HepG2 (cell line): ENCODE data around the gene HIRA.
"Not testable (repeated sequence)": the region's sequence is repeated elsewhere in the genome, so short reads cannot be mapped to it uniquely, and the experiment has no call there.

Source experiments
- BCL6 ChIP-seq: IDR thresholded peaks from 2 replicates; pipeline ENCODE4 v1.6.1; 2016; ENCODE audit warnings: missing genetic modification reagents, missing compliant biosample characterization
- JUND ChIP-seq: sonication (generic); formaldehyde crosslinking; IDR thresholded peaks from 2 replicates; pipeline ENCODE4 v1.8.0; 2022; ENCODE audit warnings: mild to moderate bottlenecking, missing genetic modification reagents
- NBN ChIP-seq: fragments of 450-650 bp; conservative IDR thresholded peaks from 2 replicates; pipeline ENCODE4 v1.6.1; 2017
- RXRA ChIP-seq: sonication (generic); formaldehyde crosslinking; IDR thresholded peaks from 2 replicates; pipeline ENCODE4 v1.5.1; 2020; ENCODE audit warnings: missing genetic modification reagents
- SMC3 ChIP-seq: IDR thresholded peaks from 2 replicates; pipeline ENCODE4 v1.6.1; 2011; ENCODE audit warnings: low read length, improper control_type of control experiment
- SRY ChIP-seq: sonication (generic); formaldehyde crosslinking; IDR thresholded peaks from 2 replicates; pipeline ENCODE4 v1.8.0; 2022; ENCODE audit warnings: mild to moderate bottlenecking, missing genetic modification reagents
- ZNF530 ChIP-seq: sonication (generic); formaldehyde crosslinking; IDR thresholded peaks from 2 replicates; pipeline ENCODE4 v1.5.0; 2020; ENCODE audit warnings: low read depth, mild to moderate bottlenecking, missing genetic modification reagents
- TF ChIP-seq, protein P1 (sequence below): sonication (generic); formaldehyde crosslinking; IDR thresholded peaks from 2 replicates; pipeline ENCODE4 v1.5.0; 2020; ENCODE audit warnings: mild to moderate bottlenecking, missing genetic modification reagents, moderate library complexity

DNA sequence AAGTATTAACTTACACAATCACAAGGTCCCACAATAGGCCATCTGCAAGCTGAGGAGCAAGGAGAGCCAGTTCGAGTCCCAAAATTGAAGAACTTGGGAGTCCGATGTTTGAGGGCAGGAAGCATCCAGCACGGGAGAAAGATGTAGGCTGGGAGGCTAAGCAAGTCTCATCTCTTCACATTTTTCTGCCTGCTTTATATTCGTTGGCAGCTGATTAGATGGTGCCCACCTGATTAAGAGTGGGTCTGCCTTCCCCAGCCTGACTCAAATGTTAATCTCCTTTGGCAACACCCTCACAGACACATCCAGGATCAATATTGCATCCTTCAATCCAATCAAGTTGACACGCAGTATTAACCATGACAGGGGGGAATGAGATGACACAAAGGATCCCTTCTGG, 101.3 kb downstream of the HIRA start:
- not testable (repeated sequence) for TF ChIP-seq NBN; SRY; SMC3; RXRA (CRISPR knock-in tag); ZNF530 (CRISPR knock-in tag); BCL6 (CRISPR knock-in tag); JUND (CRISPR knock-in tag)
- TF ChIP-seq, protein P1, sequence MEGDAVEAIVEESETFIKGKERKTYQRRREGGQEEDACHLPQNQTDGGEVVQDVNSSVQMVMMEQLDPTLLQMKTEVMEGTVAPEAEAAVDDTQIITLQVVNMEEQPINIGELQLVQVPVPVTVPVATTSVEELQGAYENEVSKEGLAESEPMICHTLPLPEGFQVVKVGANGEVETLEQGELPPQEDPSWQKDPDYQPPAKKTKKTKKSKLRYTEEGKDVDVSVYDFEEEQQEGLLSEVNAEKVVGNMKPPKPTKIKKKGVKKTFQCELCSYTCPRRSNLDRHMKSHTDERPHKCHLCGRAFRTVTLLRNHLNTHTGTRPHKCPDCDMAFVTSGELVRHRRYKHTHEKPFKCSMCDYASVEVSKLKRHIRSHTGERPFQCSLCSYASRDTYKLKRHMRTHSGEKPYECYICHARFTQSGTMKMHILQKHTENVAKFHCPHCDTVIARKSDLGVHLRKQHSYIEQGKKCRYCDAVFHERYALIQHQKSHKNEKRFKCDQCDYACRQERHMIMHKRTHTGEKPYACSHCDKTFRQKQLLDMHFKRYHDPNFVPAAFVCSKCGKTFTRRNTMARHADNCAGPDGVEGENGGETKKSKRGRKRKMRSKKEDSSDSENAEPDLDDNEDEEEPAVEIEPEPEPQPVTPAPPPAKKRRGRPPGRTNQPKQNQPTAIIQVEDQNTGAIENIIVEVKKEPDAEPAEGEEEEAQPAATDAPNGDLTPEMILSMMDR = not testable (repeated sequence)
